GM19468 (cell line): ENCODE measurements around the gene PRPF40A.
A peak's percentile ranks its signal among the peaks of the same experiment; 100 is the strongest.

ENCODE experiments used
- ATAC-seq: cut with Tn5 transposase; IDR thresholded peaks from one replicate; pipeline ENCODE4 v1.9.1; 2021; ENCODE audit warnings: mild to moderate bottlenecking, moderate library complexity, moderate number of reproducible peaks; ENCODE audit not compliant: unreplicated experiment; ENCODE audit errors: extremely low read depth

Gene PRPF40A

DNA sequence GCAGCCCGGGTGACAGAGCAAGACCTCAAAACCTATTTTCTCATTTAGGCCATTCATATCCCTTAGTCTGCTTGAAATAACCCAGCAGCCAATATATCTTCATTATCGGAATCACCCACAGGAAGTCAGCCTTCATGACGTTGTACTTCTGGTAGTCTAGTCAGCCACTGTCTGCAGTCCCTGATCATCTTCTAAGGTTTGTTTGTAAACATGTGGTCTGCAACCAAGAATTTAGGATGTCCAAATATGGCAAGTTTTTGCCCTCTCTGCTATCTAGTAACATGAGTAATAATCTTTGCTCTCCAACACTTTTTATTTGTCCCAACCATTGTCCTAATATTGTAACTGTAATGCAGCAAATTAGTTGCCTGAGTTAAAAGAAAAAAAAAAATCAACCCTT is 92.5 kb downstream of the PRPF40A start:
- no peak for ATAC-seq

DNA sequence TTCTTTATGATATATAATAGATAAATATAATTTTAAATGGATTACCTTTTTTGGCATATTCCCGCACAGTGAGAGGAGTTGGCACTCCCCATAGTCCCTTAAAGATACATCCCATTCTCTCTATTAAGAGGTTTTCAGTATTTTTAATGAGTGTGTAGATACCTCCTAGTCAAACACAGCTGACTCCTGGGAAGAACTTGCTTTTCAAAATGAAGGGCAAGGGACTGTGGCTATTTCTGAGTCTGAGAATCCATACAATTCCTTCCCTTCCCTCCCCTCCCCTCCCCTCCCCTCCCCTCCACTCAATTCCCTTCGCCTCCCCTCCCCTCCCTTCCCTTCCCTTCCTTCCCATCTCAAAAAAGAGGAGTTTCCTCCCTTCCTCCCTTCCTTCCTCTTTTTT is 93.5 kb downstream of the PRPF40A start:
- ATAC-seq, result no peak

GRCh38 chr2:152623076-152623740 is 94.1 kb downstream of the PRPF40A start:
- ATAC-seq, result no peak

DNA sequence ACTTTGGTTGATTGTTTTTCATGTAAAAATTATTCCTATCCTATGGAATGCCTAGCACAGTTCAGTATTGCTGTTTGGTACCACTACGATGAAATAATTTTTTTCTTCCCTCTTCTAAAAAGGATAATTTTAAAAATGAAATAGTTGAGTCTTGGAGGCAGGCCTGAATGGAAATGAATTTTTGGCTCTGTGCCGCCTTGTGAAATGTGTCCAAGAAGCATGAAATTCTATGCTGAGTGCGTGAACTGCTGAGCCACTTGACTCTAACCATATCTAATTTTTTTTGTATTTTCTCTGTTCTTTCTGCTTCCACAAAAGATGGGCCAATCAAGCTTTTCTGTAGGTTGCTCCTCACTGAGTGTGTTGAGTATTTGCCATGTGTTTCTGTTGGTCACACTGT is 95.0 kb downstream of the PRPF40A start:
- no peak for ATAC-seq

GRCh38 chr2:152620985-152621384 is 96.3 kb downstream of the PRPF40A start:
- no peak for ATAC-seq

GRCh38 chr2:152620208-152620607 is 97.1 kb downstream of the PRPF40A start:
- ATAC-seq, result no peak

- no peak for ATAC-seq
Observed at GRCh38 chr2:152618193-152618564, 99.1 kb downstream of the PRPF40A start.

GRCh38 chr2:152617456-152618192 is 99.6 kb downstream of the PRPF40A start:
- ATAC-seq, result no peak

GRCh38 chr2:152615177-152615576 is 102.1 kb downstream of the PRPF40A start:
- ATAC-seq, result no peak

GRCh38 chr2:152613235-152613634 is 104.0 kb downstream of the PRPF40A start:
- ATAC-seq, result no peak

GRCh38 chr2:152611458-152612231 is 105.6 kb downstream of the PRPF40A start:
- ATAC-seq, result peak; percentile 70

DNA sequence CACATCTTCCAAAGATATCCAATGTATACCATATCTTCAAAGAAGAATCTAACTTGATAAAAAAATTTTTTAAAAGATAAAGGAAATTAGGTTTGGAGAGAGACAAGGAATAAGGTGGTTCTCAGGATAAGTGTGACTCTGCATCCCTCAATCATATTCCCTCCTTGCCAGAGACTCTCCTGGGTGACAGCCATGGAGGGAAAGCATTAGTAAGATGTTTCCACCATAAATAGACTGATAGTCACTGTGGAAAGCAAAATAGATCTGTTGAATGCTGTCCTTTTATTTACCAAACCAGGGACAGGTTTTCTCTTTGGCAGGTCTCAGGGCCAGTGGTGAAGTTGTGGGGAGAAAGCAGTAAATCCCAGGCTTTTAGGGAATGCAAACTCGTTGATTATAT is 107.6 kb downstream of the PRPF40A start:
- ATAC-seq, result no peak

DNA sequence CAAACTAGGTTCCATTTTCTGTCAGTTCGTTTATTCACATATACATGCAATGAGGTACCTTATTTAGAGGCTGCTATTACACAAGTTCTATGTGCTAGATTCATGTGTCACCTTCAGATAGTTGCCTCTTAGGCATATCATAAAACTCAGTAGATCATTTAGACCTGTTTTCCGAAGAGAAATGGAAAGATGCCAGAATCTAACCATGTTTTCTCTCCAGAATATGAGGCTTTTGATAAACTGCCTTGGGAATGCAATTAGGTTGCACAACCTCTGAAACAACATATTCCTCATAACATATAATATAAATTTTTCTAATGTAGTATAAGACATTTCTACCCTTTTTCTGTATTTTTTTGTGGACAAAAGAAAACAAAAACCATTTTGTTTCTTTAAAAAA is 108.1 kb downstream of the PRPF40A start:
- ATAC-seq, result no peak

DNA sequence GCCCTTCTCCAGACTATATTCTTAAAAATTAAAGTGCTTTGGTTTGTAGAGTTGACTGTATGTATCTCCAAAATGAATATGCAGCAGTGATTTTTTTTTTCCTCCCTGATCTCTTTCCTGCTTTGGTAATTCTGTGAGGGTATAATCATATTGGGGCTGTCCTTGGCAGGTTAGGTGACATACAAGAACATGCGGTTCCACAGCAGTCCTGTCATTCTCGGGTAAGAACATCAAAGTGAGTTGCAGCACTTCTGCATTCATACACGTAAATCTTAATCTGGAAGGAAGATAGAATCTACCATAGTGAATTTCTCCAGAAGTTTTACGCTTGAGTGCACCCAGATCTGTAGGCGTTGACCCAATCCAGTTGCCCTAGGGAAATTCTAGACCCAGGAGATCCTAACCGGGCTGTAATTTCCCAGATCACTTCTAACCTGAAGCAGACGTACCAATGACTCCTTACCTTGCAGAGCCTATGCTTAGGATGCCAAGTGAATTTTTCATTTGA is 109.4 kb downstream of the PRPF40A start:
- no peak for ATAC-seq

- ATAC-seq, result no peak
Observed at GRCh38 chr2:152606941-152607340, 110.3 kb downstream of the PRPF40A start.

DNA sequence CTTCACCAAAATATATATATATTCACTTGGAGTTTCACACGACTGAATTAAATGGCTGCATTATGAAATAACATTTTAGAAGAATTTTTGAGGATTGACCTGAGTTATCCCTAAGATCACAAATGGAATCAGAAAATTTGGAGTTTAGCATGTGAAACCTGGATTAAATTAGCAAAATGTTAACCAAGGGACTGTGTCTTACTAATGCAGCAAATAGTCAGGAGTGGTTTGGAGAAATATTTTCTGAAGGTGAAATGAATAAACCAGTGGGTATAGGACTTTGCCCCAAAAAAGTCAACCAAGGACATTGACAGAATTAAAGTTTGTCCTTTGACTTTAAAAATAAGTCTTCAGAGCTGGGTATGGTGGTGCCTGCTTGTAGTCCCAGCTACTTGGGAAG is 111.2 kb downstream of the PRPF40A start:
- no peak for ATAC-seq

DNA sequence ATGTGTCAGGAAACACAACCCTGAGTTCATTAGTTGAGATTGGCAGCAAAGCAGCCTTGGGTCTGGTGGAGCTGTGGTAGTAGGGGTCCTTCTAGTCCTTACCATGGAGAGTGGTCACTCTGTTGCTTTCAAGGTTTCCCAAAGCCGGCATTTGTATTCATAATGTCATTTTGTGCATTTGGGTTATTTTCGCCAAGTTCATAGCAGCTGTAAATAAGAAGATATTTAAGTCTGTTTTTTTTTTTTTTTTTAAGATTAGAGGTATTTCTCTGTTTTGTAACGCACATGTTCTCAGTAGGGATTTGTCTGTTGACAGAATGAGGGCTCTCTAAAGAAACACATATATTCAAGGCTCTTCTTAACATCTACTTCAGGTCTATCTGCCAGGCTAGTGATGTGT is 114.1 kb downstream of the PRPF40A start:
- no peak for ATAC-seq

- ATAC-seq, result no peak
Observed at GRCh38 chr2:152602750-152603149, 114.5 kb downstream of the PRPF40A start.
